HepG2 (cell line): ENCODE results near the gene WHAMM. TPM values are rescaled to one million over a fixed set of nuclear protein-coding genes. Genes with fewer than 3 reads are reported as not detected.
"Not testable (repeated sequence)": the region's sequence is repeated elsewhere in the genome, so short reads cannot be mapped to it uniquely, and the experiment has no call there.

Experiments
- ATAC-seq: fragments of 200-7000 bp; cut with Tn5 transposase; 3 replicates; pipeline ENCODE4 v1.9.1; 2020; ENCODE audit warnings: mild to moderate bottlenecking, moderate library complexity
- BruUV-seq: library from RNA; stranded (reverse); fragments of 400-500 nt; replicated peaks from 2 replicates; lab custom pipeline; 2021; lab: Mats Ljungman, UMichigan
- CTCF ChIA-PET: fragments of 300-600 bp; formaldehyde crosslinking; extraction: SDS; loops from one replicate; lab custom pipeline; 2021; ENCODE audit warnings: low total read pairs, inconsistent platforms, low intra/inter-chr PET ratio; lab: Yijun Ruan, JAX
- POLR2A ChIA-PET: fragments of 350-600 bp; sonication (Branson Sonifier 250); formaldehyde crosslinking; loops from one replicate; lab custom pipeline; 2020; ENCODE audit warnings: antibody characterized with exemption, inconsistent platforms; lab: Yijun Ruan, JAX
- DNase-seq: peaks from one replicate; pipeline ENCODE4 v3.0.0-alpha.2; 2015; ENCODE audit warnings: low spot score
- FAIRE-seq: peaks from 3 replicates; lab custom pipeline; 2011; peaks lifted over from hg19 to GRCh38; lab: Jason Lieb, UNC
- H2AFZ ChIP-seq: one replicate; pipeline ENCODE4 v1.6.1; 2011; ENCODE audit warnings: low read length, inconsistent platforms
- H3K27ac ChIP-seq: fragments of 300-600 bp; 3 replicates; pipeline ENCODE4 v1.8.0; 2011; ENCODE audit warnings: mixed run types, mild to moderate bottlenecking, mixed read lengths, low read length, inconsistent platforms; ENCODE audit not compliant: insufficient read depth; ENCODE audit errors: extremely low read length
- H3K27me3 ChIP-seq, 2 experiments: fragments of 200-600 bp in 1 of 2; 2 replicates in 1 of 2; 3 replicates in 1 of 2; pipeline versions ENCODE4 v1.6.0 to v1.8.0; 2011; ENCODE audit warnings: low read length in 2 of 2, mild to moderate bottlenecking in 2 of 2, moderate library complexity in 2 of 2, inconsistent platforms in 1 of 2; ENCODE audit not compliant: insufficient read depth in 2 of 2, control insufficient read depth in 1 of 2
- H3K36me3 ChIP-seq, 2 experiments: fragments of 200-600 bp in 1 of 2; replicated peaks in 1 of 2; 2 replicates in 1 of 2; 3 replicates in 1 of 2; pipeline versions ENCODE4 v1.5.1 to v1.8.0; 2011; ENCODE audit warnings: low read length in 2 of 2, inconsistent platforms in 1 of 2; ENCODE audit not compliant: insufficient read depth in 2 of 2, control insufficient read depth in 1 of 2
- H3K4me1 ChIP-seq: 2 replicates; pipeline ENCODE4 v1.5.1; 2012; ENCODE audit warnings: low read length, inconsistent platforms; ENCODE audit not compliant: insufficient read depth
- H3K4me2 ChIP-seq: 2 replicates; pipeline ENCODE4 v1.6.0; 2011; ENCODE audit warnings: low read depth, low read length, inconsistent platforms
- H3K4me3 ChIP-seq, 3 experiments: fragments of 200-600 bp in 1 of 3; sonication (generic), shearing (Covaris generic) in 1 of 3; replicated peaks in 1 of 3; 2 replicates each; pipeline ENCODE4 v1.5.1; 2011 to 2016; ENCODE audit warnings: low read length in 3 of 3, inconsistent platforms in 2 of 3, low read depth in 2 of 3, mild to moderate bottlenecking in 2 of 3, control low read depth in 1 of 3, mixed read lengths in 1 of 3; ENCODE audit not compliant: insufficient read depth in 1 of 3
- H3K79me2 ChIP-seq: one replicate; pipeline ENCODE4 v1.6.1; 2011; ENCODE audit warnings: low read length, inconsistent platforms; ENCODE audit not compliant: insufficient read depth
- H3K9ac ChIP-seq: 2 replicates; pipeline ENCODE4 v1.6.0; 2011; ENCODE audit warnings: mild to moderate bottlenecking, low read depth, low read length, inconsistent platforms; ENCODE audit not compliant: insufficient read depth
- H3K9me3 ChIP-seq: 2 replicates; pipeline ENCODE4 v1.5.1; 2012; ENCODE audit warnings: mild to moderate bottlenecking, low read length
- H4K20me1 ChIP-seq: 2 replicates; pipeline ENCODE4 v1.6.0; 2011; ENCODE audit warnings: inconsistent platforms, mild to moderate bottlenecking, low read length, moderate library complexity; ENCODE audit not compliant: insufficient read depth
- ATF7 ChIP-seq, 2 experiments: fragments of 450-650 bp in 1 of 2; sonication (generic) in 1 of 2; formaldehyde crosslinking in 1 of 2; IDR thresholded peaks; 2 replicates each; pipeline versions ENCODE4 v1.4.0 to v1.6.1; 2016 to 2020; ENCODE audit warnings: antibody characterized with exemption in 1 of 2, mild to moderate bottlenecking in 1 of 2, missing genetic modification reagents in 1 of 2
- CBX2 ChIP-seq, 2 experiments: fragments of 200-600 bp in 1 of 2; sonication (generic); formaldehyde crosslinking in 1 of 2; IDR thresholded peaks; 2 replicates each; pipeline versions ENCODE4 v1.7.0 to v1.8.1; 2018 to 2022; ENCODE audit warnings: low read depth in 2 of 2, low read length in 1 of 2, mild to moderate bottlenecking in 1 of 2, missing genetic modification reagents in 1 of 2
- CREB1 ChIP-seq, 2 experiments: fragments of 450-650 bp in 1 of 2; IDR thresholded peaks; 2 replicates each; pipeline ENCODE4 v1.6.1; 2016 to 2017; ENCODE audit warnings: control low read depth in 1 of 2, mild to moderate bottlenecking in 1 of 2, missing compliant biosample characterization in 1 of 2, missing genetic modification characterization in 1 of 2
- HCFC1 ChIP-seq: fragments of 150-350 bp; IDR thresholded peaks from 2 replicates; pipeline ENCODE4 v1.6.1; 2014; ENCODE audit warnings: low read depth, low read length
- MIXL1 ChIP-seq: IDR thresholded peaks from 2 replicates; pipeline ENCODE4 v1.6.1; 2016
- NFE2L1 ChIP-seq: sonication (generic); formaldehyde crosslinking; IDR thresholded peaks from 2 replicates; pipeline ENCODE4 v1.4.0; 2020; ENCODE audit warnings: missing genetic modification reagents, mild to moderate bottlenecking, borderline replicate concordance
- SMAD1 ChIP-seq: sonication (generic); formaldehyde crosslinking; IDR thresholded peaks from 2 replicates; pipeline ENCODE4 v1.4.0; 2020; ENCODE audit warnings: missing genetic modification reagents, low read depth, mild to moderate bottlenecking, borderline replicate concordance
- ZMYM3 ChIP-seq: sonication (generic); formaldehyde crosslinking; IDR thresholded peaks from 2 replicates; pipeline ENCODE4 v1.5.1; 2020; ENCODE audit warnings: mild to moderate bottlenecking, missing genetic modification reagents
- ZNF18 ChIP-seq: sonication (generic); formaldehyde crosslinking; IDR thresholded peaks from 2 replicates; pipeline ENCODE4 v1.8.0; 2022; ENCODE audit warnings: mild to moderate bottlenecking, missing genetic modification reagents; ENCODE audit not compliant: insufficient replicate concordance
- ZNF772 ChIP-seq: sonication (generic); formaldehyde crosslinking; IDR thresholded peaks from 2 replicates; pipeline ENCODE4 v1.5.0; 2020; ENCODE audit warnings: mild to moderate bottlenecking, missing genetic modification reagents
- WGBS: methylation state at CpG from one replicate; pipeline ENCODE4 v1.1.6; 2017; ENCODE audit warnings: low lambda C conversion rate; 5-methylcytosine and 5-hydroxymethylcytosine counted together
- in situ Hi-C: cut with HindIII; loops from 2 replicates; pipeline ENCODE4 v1.10.0; 2017; ENCODE audit warnings: low pct_unique_long_range_greater_than_20kb; ENCODE audit not compliant: extremely low pct_ligation_motif_present
- intact Hi-C: fragments of 100-400 bp; cut with micrococcal nuclease; formaldehyde crosslinking; loops from one replicate; pipeline ENCODE4 v1.10.0; 2022; ENCODE audit not compliant: unreplicated experiment
- polyA plus RNA-seq, 8 experiments: library from polyadenylated mRNA; depleted of rRNA in 3 of 8; stranded (reverse) in 7 of 8; unstranded in 1 of 8; fragments of >200 nt; fragmentation: Illumina TruSeq in 4 of 8; extraction: Trizol in 4 of 8; gene quantifications; 2 replicates each; pipeline versions ENCODE4 v1.2.1 to v1.2.3, GENCODE V29; 2011 to 2016; ENCODE audit warnings: low read depth in 4 of 8, missing spikeins in 1 of 8, mixed read lengths in 1 of 8; ENCODE audit not compliant: insufficient read depth in 1 of 8
- total RNA-seq, 5 experiments: library from RNA; depleted of rRNA; stranded (reverse); fragments of >200 nt; fragmentation: Illumina TruSeq; extraction: Trizol; gene quantifications; 2 replicates each; pipeline ENCODE4 v1.2.3, GENCODE V29; 2016; ENCODE audit warnings: low read depth in 1 of 5

Gene WHAMM
- total and polyA plus RNA-seq, 2 of the 13 experiments (the other 11 are each of a cell fraction or from before 2014, with no cell fraction given), result 2.9 to 3.0 TPM

DNA sequence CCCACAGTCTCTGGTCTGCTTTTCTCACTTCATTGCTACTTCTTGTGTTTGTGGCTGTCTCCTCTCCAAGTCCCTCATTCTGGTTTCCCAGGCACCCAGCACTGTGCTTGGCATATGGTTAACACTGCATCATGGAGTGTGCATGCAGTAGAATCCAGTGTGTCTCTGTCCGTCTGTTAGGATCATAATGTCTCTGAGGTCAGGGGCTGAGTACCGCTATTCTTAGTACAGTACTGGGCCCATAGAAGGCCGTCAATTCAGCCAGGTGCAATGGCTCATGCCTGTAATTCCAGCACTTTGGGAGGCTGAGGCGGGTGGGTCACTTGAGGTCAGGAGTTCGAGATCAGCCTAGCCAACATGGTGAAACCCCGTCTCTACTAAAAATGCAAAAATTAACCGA, 43.2 kb upstream of the WHAMM start:
- H3K4me2 ChIP-seq, H3K27ac ChIP-seq, H3K9ac ChIP-seq, CTCF ChIA-PET, BruUV-seq, H4K20me1 ChIP-seq, H3K4me3 ChIP-seq, intact Hi-C loops, H2AFZ ChIP-seq, DNase-seq, H3K9me3 ChIP-seq, POLR2A ChIA-PET, H3K79me2 ChIP-seq, H3K27me3 ChIP-seq, FAIRE-seq, in situ Hi-C loops, ATAC-seq: not testable (repeated sequence)
- H3K36me3 ChIP-seq, result peaks cover 0 to 13% of the 10 kb centered on the region in 2 experiments; a peak in 2 of 5 replicates
- 97% methylated on average over 7 of the region's 7 CpGs for WGBS
- H3K4me1 ChIP-seq, result peaks cover 38% of the 10 kb centered on the region

- Histone ChIP-seq H3K27ac (no peak overlapping the region), H3K9me3 (no peaks in the 10 kb centered on the region), H3K9ac (no peak overlapping the region), H3K27me3 (no peaks in the 10 kb centered on the region), H3K4me3 (no peak overlapping the region), H4K20me1 (no peaks in the 10 kb centered on the region), H3K79me2 (no peaks in the 10 kb centered on the region), H2AFZ (no peak overlapping the region), H3K4me2 (no peak overlapping the region), H3K36me3 (peaks cover 0 to 10% of the 10 kb centered on the region in 2 experiments; a peak in 1 of 5 replicates), H3K4me1 (peaks cover 33% of the 10 kb centered on the region)
- no peak for DNase-seq
- intact Hi-C loops (no loop called here), in situ Hi-C loops (no loop called here)
- no peak for FAIRE-seq
- POLR2A ChIA-PET, result interaction anchor here (0.5 kb wide), 1 partner anchor 21 kb away, joined by 4 read pairs; no protein-coding TSS in a partner anchor
- TF ChIP-seq CREB1 (IDR thresholded peaks at IDR 0.05), result peak; percentile 25; the same call in 1 of the 2 replicates
- TF ChIP-seq CREB1 (CRISPR knock-in tag; IDR thresholded peaks at IDR 0.05), result no peak
- TF ChIP-seq SMAD1, result no peak
- TF ChIP-seq CBX2 (IDR thresholded peaks at IDR 0.05; ENCODE audit: low read depth, low read length), result no peak
- TF ChIP-seq CBX2 (CRISPR knock-in tag; IDR thresholded peaks at IDR 0.05; ENCODE audit: low read depth), result no peak
- 0 out of 2 replicates have a peak, but pooled peaks have one; percentile 21 for TF ChIP-seq ZMYM3 (CRISPR knock-in tag)
- no peak for TF ChIP-seq HCFC1
- peak; percentile 83 for TF ChIP-seq ATF7 (IDR thresholded peaks at IDR 0.05)
- no peak for TF ChIP-seq ATF7 (CRISPR knock-in tag; IDR thresholded peaks at IDR 0.05)
- no peak for TF ChIP-seq ZNF18
- no peak for TF ChIP-seq ZNF772 (CRISPR knock-in tag)
- no peak for TF ChIP-seq NFE2L1
- no peak for TF ChIP-seq MIXL1 (CRISPR knock-in tag)
- BruUV-seq, result no TSS peak
- 100% methylated on average over 1 of the region's 2 CpGs for WGBS
- no peak for ATAC-seq
- CTCF ChIA-PET, result no interaction called here
These were observed 42.1 kb upstream of the WHAMM start for GRCh38 chr15:82767163-82767829.
